HepG2 (cell line): ENCODE results near the gene OTOP3. TPM values are rescaled to one million over a fixed set of nuclear protein-coding genes. Genes with fewer than 3 reads are reported as not detected.

Experiments
- BCL6 ChIP-seq: IDR thresholded peaks from 2 replicates; pipeline ENCODE4 v1.6.1; 2016; ENCODE audit warnings: missing genetic modification reagents, missing compliant biosample characterization
- CCAR2 ChIP-seq: fragments of 200-400 bp; formaldehyde crosslinking; optimal IDR thresholded peaks from 2 replicates; pipeline ENCODE3; 2018; ENCODE audit warnings: low read depth, mild to moderate bottlenecking, low read length, moderate library complexity
- ETS1 ChIP-seq: sonication (generic); formaldehyde crosslinking; IDR thresholded peaks from 2 replicates; pipeline ENCODE4 v1.4.0; 2020; ENCODE audit warnings: missing genetic modification reagents
- FOXA1 ChIP-seq, 2 experiments: fragments of 450-650 bp in 1 of 2; sonication (generic) in 1 of 2; formaldehyde crosslinking in 1 of 2; IDR thresholded peaks; 2 replicates each; pipeline versions ENCODE4 v1.4.0 to v1.6.1; 2016 to 2020; ENCODE audit warnings: missing genetic modification reagents in 1 of 2
- KMT2A ChIP-seq: sonication (generic); formaldehyde crosslinking; IDR thresholded peaks from 2 replicates; pipeline ENCODE4 v1.4.0; 2020; ENCODE audit warnings: missing genetic modification reagents
- NR3C1 ChIP-seq: sonication (generic); formaldehyde crosslinking; IDR thresholded peaks from 2 replicates; pipeline ENCODE4 v1.4.0; 2020; ENCODE audit warnings: missing genetic modification reagents
- RAD21 ChIP-seq: fragments of 450-650 bp; formaldehyde crosslinking; IDR thresholded peaks from 2 replicates; pipeline ENCODE4 v1.5.0; 2020; ENCODE audit warnings: mild to moderate bottlenecking
- SETDB1 ChIP-seq: sonication (generic); formaldehyde crosslinking; IDR thresholded peaks from 2 replicates; pipeline ENCODE4 v1.5.1; 2020; ENCODE audit warnings: missing genetic modification reagents, mild to moderate bottlenecking, borderline replicate concordance
- SIX4 ChIP-seq: sonication (generic); formaldehyde crosslinking; IDR thresholded peaks from 2 replicates; pipeline ENCODE4 v1.4.0; 2020; ENCODE audit warnings: missing genetic modification reagents
- SNAPC2 ChIP-seq: sonication (generic); formaldehyde crosslinking; IDR thresholded peaks from 2 replicates; pipeline ENCODE4 v1.8.1; 2022; ENCODE audit warnings: mild to moderate bottlenecking, missing genetic modification reagents
- SP5 ChIP-seq: IDR thresholded peaks from 2 replicates; pipeline ENCODE4 v1.6.1; 2016; ENCODE audit warnings: low read depth, borderline replicate concordance
- ZFP90 ChIP-seq: sonication (generic); formaldehyde crosslinking; IDR thresholded peaks from 2 replicates; pipeline ENCODE4 v1.8.0; 2022; ENCODE audit warnings: missing genetic modification reagents, mild to moderate bottlenecking, inconsistent platforms, borderline replicate concordance
- ZNF121 ChIP-seq: sonication (generic); formaldehyde crosslinking; IDR thresholded peaks from 2 replicates; pipeline ENCODE4 v1.5.0; 2020; ENCODE audit warnings: mild to moderate bottlenecking, missing genetic modification reagents
- ZNF263 ChIP-seq: sonication (generic); formaldehyde crosslinking; IDR thresholded peaks from 2 replicates; pipeline ENCODE4 v1.4.0; 2020; ENCODE audit warnings: missing genetic modification reagents
- ZNF275 ChIP-seq: sonication (generic); formaldehyde crosslinking; IDR thresholded peaks from 2 replicates; pipeline ENCODE4 v1.8.0; 2022; ENCODE audit warnings: missing genetic modification reagents, mild to moderate bottlenecking, inconsistent platforms, borderline replicate concordance
- ZNF292 ChIP-seq: sonication (generic); formaldehyde crosslinking; IDR thresholded peaks from 2 replicates; pipeline ENCODE4 v1.8.1; 2022; ENCODE audit warnings: mild to moderate bottlenecking, low read depth, missing genetic modification reagents, borderline replicate concordance
- ZNF362 ChIP-seq: sonication (generic); formaldehyde crosslinking; IDR thresholded peaks from 2 replicates; pipeline ENCODE4 v1.4.0; 2020; ENCODE audit warnings: missing genetic modification reagents, mild to moderate bottlenecking, borderline replicate concordance
- ZNF616 ChIP-seq: sonication (generic); formaldehyde crosslinking; IDR thresholded peaks from 2 replicates; pipeline ENCODE4 v1.5.0; 2020; ENCODE audit warnings: low read depth, mild to moderate bottlenecking, missing genetic modification reagents
- ZNF629 ChIP-seq: sonication (generic); formaldehyde crosslinking; conservative IDR thresholded peaks from 2 replicates; pipeline ENCODE4 v1.5.0; 2020; ENCODE audit warnings: missing genetic modification reagents
- ZNF770 ChIP-seq: sonication (generic); formaldehyde crosslinking; IDR thresholded peaks from 2 replicates; pipeline ENCODE4 v1.5.0; 2020; ENCODE audit warnings: mild to moderate bottlenecking, missing genetic modification reagents
- polyA plus RNA-seq, 8 experiments: library from polyadenylated mRNA; depleted of rRNA in 3 of 8; stranded (reverse) in 7 of 8; unstranded in 1 of 8; fragments of >200 nt; fragmentation: Illumina TruSeq in 4 of 8; extraction: Trizol in 4 of 8; gene quantifications; 2 replicates each; pipeline versions ENCODE4 v1.2.1 to v1.2.3, GENCODE V29; 2011 to 2016; ENCODE audit warnings: low read depth in 4 of 8, missing spikeins in 1 of 8, mixed read lengths in 1 of 8; ENCODE audit not compliant: insufficient read depth in 1 of 8
- total RNA-seq, 5 experiments: library from RNA; depleted of rRNA; stranded (reverse); fragments of >200 nt; fragmentation: Illumina TruSeq; extraction: Trizol; gene quantifications; 2 replicates each; pipeline ENCODE4 v1.2.3, GENCODE V29; 2016; ENCODE audit warnings: low read depth in 1 of 5

The OTOP3 gene
- total and polyA plus RNA-seq, 2 of the 13 experiments (the other 11 are each of a cell fraction or from before 2014, with no cell fraction given), result not detected

GRCh38 chr17:74972107-74972972 is 36.6 kb downstream of the OTOP3 start, which contains the start of gene HID1 (continued):
- TF ChIP-seq ZNF275 (CRISPR knock-in tag), result no peak
- TF ChIP-seq ZFP90 (CRISPR knock-in tag), result 0 out of 2 replicates have a peak, but pooled peaks have one; percentile 20
- TF ChIP-seq BCL6 (CRISPR knock-in tag), result peak; percentile 65
- TF ChIP-seq SIX4, result no peak
- TF ChIP-seq SETDB1 (CRISPR knock-in tag), result no peak
- no peak for TF ChIP-seq CCAR2
- no peak for TF ChIP-seq ZNF629 (CRISPR knock-in tag)
- peak; percentile 53; the same call in 1 of the 2 replicates for TF ChIP-seq KMT2A
- peak; percentile 82 for TF ChIP-seq ETS1 (CRISPR knock-in tag)
- TF ChIP-seq RAD21, result peak; percentile 15; the same call in 1 of the 2 replicates
- no peak for TF ChIP-seq SNAPC2 (CRISPR knock-in tag)
- no peak for TF ChIP-seq ZNF362 (CRISPR knock-in tag)
- peak; percentile 45; the same call in 1 of the 2 replicates for TF ChIP-seq SP5 (CRISPR knock-in tag)
- TF ChIP-seq NR3C1 (CRISPR knock-in tag), result no peak
- peak; percentile 46; the same call in 1 of the 2 replicates for TF ChIP-seq FOXA1 (IDR thresholded peaks at IDR 0.05)
- TF ChIP-seq FOXA1 (CRISPR knock-in tag; IDR thresholded peaks at IDR 0.05), result peak; percentile 98
- no peak for TF ChIP-seq ZNF263 (CRISPR knock-in tag)
- no peak for TF ChIP-seq ZNF121 (CRISPR knock-in tag)
- no peak for TF ChIP-seq ZNF770 (CRISPR knock-in tag)
- TF ChIP-seq ZNF292 (CRISPR knock-in tag), result peak; percentile 83; the same call in 1 of the 2 replicates
- TF ChIP-seq ZNF616, result no peak
